Endothelial cell of umbilical vein (primary cell): ENCODE data around the gene SGTB.
"Not testable (repeated sequence)": the region's sequence is repeated elsewhere in the genome, so short reads cannot be mapped to it uniquely, and the experiment has no call there.

Experiments
- CTCF ChIP-seq, 2 donors: IDR thresholded peaks; 1 replicate in 1 of 2; 2 replicates in 1 of 2; pipeline ENCODE4 v1.5.1; 2011; ENCODE audit warnings: low read length in 2 of 2, mild to moderate bottlenecking in 2 of 2, moderate library complexity in 2 of 2, control low read depth in 1 of 2, inconsistent platforms in 1 of 2, low read depth in 1 of 2; ENCODE audit not compliant: insufficient read depth in 1 of 2; ENCODE audit errors: extremely low read depth in 1 of 2
- EZH2 ChIP-seq: IDR thresholded peaks from 2 replicates; pipeline ENCODE4 v1.6.1; 2012; ENCODE audit warnings: borderline replicate concordance, low read depth, mild to moderate bottlenecking, moderate library complexity, low read length, inconsistent platforms; ENCODE audit not compliant: severe bottlenecking
- JUN ChIP-seq: IDR thresholded peaks from 2 replicates; pipeline ENCODE4 v1.6.1; 2011; ENCODE audit warnings: borderline replicate concordance, low read depth; ENCODE audit not compliant: insufficient read length, insufficient read depth
- POLR2A ChIP-seq: IDR thresholded peaks from 2 replicates; pipeline ENCODE4 v1.6.1; 2012; ENCODE audit warnings: low read depth, mild to moderate bottlenecking, control low read depth, low read length
- POLR2AphosphoS5 ChIP-seq: IDR thresholded peaks from 2 replicates; pipeline ENCODE4 v1.6.1; 2012; ENCODE audit warnings: low read depth, mild to moderate bottlenecking, control low read depth, low read length, moderate library complexity; ENCODE audit not compliant: insufficient read depth

GRCh38 chr5:65734196-65734775 lies 12.4 kb upstream of the SGTB start:
- TF ChIP-seq CTCF (IDR thresholded peaks at IDR 0.05; ENCODE audit: extremely low read depth in 1 of 2, insufficient read depth in 1 of 2, low read depth in 1 of 2, low read length in 2 of 2); JUN; EZH2; POLR2AphosphoS5; POLR2A: not testable (repeated sequence)
